ENCODE results near the gene SRP72.

The SRP72 gene

GRCh38 chr4:56434599-56435139, 32.7 kb upstream of the SRP72 start:
- Histone ChIP-seq H3K4me2 (ENCODE audit: low read length) (peak overlapping the region; percentile 86), H3K27me3 (ENCODE audit: low read depth, low read length) (no peaks in the 10 kb centered on the region), H2AFZ (ENCODE audit: low read depth, low read length) (no peak overlapping the region), H3K9me3 (ENCODE audit: insufficient read depth, low read length) (no peaks in the 10 kb centered on the region), H3K9ac (ENCODE audit: low read length) (peak overlapping the region; percentile 99), H3K4me3 (ENCODE audit: low read length) (peak overlapping the region; percentile 95), H3K27ac (ENCODE audit: low read length) (peak overlapping the region; percentile 95), H3K36me3 (replicated peaks; ENCODE audit: low read depth, low read length) (peaks cover 6% of the 10 kb centered on the region), H3K79me2 (ENCODE audit: low read length) (peaks cover 94% of the 10 kb centered on the region), H4K20me1 (ENCODE audit: insufficient read depth, low read length) (peaks cover 41% of the 10 kb centered on the region), H3K4me1 (ENCODE audit: low read length) (peaks cover 21% of the 10 kb centered on the region)
- TF ChIP-seq EZH2phosphoT487 (IDR thresholded peaks at IDR 0.05; ENCODE audit: low read depth) (no peak), CTCF (IDR thresholded peaks at IDR 0.05; ENCODE audit: low read depth, low read length) (no peak)

DNA sequence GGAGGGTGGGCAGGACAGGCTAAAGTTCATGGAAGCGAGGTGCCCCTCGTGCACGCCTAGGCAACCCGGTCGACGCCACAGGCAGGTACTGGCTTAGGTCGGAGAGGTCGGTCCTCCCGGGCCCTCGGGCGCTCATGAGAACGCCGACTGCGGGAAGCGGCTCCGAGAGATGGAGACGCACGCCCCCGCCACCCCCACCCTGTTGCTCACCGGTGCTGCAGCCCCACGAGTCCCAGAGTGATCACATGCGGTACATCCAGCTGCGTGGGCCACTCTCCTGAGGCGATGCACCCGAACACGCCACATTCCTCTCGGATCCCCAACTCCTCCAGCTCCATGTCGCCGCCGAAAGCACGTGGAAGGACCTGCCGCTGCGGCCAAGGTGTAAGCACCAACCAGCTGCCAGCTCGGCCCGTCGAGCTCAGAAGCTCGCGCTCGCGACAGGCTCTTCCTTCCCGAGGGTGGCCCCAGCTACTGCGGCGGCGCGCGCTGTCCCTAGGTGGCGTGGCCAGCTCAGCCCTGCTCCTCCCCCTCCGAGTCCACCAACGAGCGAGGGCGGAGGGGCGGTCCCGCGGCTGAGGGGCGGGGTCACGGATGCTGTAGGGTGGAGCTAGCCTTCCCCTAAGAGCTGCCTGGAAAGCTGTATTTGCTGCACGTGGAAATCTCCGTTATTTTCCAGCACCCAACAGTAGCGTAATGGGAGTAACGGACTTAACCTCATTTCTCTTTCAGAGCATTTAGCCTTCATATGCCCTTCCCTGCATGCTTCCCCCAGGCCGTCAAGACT, 32.1 kb upstream of the SRP72 start, which contains the start of gene PPAT:
Gene PPAT, minus strand, starts transcription at position 476 of the 787 bp plus-strand sequence. Its CDS starts 138 bp downstream, at position 338.
- H3K4me2 ChIP-seq (ENCODE audit: low read length), result peak within 1 kb of the TSS; percentile 89
- peak within 1 kb of the TSS; percentile 35; the same call in 1 of the 2 replicates for H2AFZ ChIP-seq (ENCODE audit: low read depth, low read length)
- peak within 1 kb of the TSS; percentile 99 for H3K9ac ChIP-seq (ENCODE audit: low read length)
- H3K4me1 ChIP-seq (ENCODE audit: low read length), result peaks cover 27% of the 10 kb centered on the region
- TF ChIP-seq EZH2phosphoT487 (IDR thresholded peaks at IDR 0.05; ENCODE audit: low read depth) (no peak), CTCF (IDR thresholded peaks at IDR 0.05; ENCODE audit: low read depth, low read length) (no peak)
- no peaks in the 10 kb centered on the region for H3K27me3 ChIP-seq (ENCODE audit: low read depth, low read length)
- no peaks in the 10 kb centered on the region for H3K9me3 ChIP-seq (ENCODE audit: insufficient read depth, low read length)
- peaks cover 41% of the 10 kb centered on the region for H4K20me1 ChIP-seq (ENCODE audit: insufficient read depth, low read length)
- H3K79me2 ChIP-seq (ENCODE audit: low read length), result peaks cover 94% of the 10 kb centered on the region
- peak within 1 kb of the TSS; percentile 95 for H3K27ac ChIP-seq (ENCODE audit: low read length)
- peak within 1 kb of the TSS; percentile 95 for H3K4me3 ChIP-seq (ENCODE audit: low read length)
- H3K36me3 ChIP-seq (replicated peaks; ENCODE audit: low read depth, low read length), result peaks cover 8% of the 10 kb centered on the region

GRCh38 chr4:56438766-56439165, 28.7 kb upstream of the SRP72 start:
- peaks cover 26% of the 10 kb centered on the region for H3K4me1 ChIP-seq (ENCODE audit: low read length)
- peak overlapping the region; percentile 34 for H3K4me2 ChIP-seq (ENCODE audit: low read length)
- no peak overlapping the region for H3K9ac ChIP-seq (ENCODE audit: low read length)

More at GRCh38 chr4:56438766-56439165, 28.7 kb upstream of the SRP72 start:
- TF ChIP-seq EZH2phosphoT487 (IDR thresholded peaks at IDR 0.05; ENCODE audit: low read depth) (no peak), CTCF (IDR thresholded peaks at IDR 0.05; ENCODE audit: low read depth, low read length) (no peak)
- 0 out of 2 replicates have a peak overlapping the region, but pooled peaks have one; percentile 7 for H3K4me3 ChIP-seq (ENCODE audit: low read length)
- H3K36me3 ChIP-seq (replicated peaks; ENCODE audit: low read depth, low read length), result peaks cover 33% of the 10 kb centered on the region
- H3K9me3 ChIP-seq (ENCODE audit: insufficient read depth, low read length), result no peaks in the 10 kb centered on the region
- H2AFZ ChIP-seq (ENCODE audit: low read depth, low read length), result no peak overlapping the region
- no peaks in the 10 kb centered on the region for H3K27me3 ChIP-seq (ENCODE audit: low read depth, low read length)
- H3K79me2 ChIP-seq (ENCODE audit: low read length), result peaks cover 94% of the 10 kb centered on the region
- peaks cover 45% of the 10 kb centered on the region for H4K20me1 ChIP-seq (ENCODE audit: insufficient read depth, low read length)
- H3K27ac ChIP-seq (ENCODE audit: low read length), result no peak overlapping the region
